Measurements from ENCODE around the gene KCNK4.
A peak's percentile ranks its signal among the peaks of the same experiment; 100 is the strongest.
"Not testable (repeated sequence)": the region's sequence is repeated elsewhere in the genome, so short reads cannot be mapped to it uniquely, and the experiment has no call there.

The KCNK4 gene

DNA sequence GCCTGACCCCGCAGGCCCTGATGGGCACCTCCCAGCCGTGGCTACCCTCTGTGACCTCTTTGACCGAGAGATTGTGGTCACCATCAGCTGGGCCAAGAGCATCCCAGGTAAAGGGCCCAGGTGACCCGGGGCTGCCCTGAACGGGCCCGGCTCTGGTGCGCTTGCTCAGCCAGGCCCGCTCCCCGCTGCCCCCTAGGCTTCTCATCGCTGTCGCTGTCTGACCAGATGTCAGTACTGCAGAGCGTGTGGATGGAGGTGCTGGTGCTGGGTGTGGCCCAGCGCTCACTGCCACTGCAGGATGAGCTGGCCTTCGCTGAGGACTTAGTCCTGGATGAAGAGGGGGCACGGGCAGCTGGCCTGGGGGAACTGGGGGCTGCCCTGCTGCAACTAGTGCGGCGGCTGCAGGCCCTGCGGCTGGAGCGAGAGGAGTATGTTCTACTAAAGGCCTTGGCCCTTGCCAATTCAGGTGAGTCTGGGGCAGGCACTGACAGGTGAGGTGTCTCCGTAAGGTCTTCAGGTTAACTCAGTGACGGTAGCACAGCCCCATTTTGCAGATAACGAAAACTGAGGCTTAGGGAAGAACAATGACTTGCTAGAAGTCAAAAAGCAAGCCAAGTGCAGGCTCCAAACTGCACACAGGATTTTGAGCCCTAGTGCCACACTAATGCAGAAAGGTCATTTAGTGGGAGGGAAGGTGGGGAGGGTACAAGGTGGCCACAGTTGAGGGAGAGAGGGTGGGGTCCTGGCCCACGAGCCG, 23.9 kb downstream of the KCNK4 start:
- H3K9me3 ChIP-seq (ENCODE audit: low read depth, low read length) = no peaks in the 10 kb centered on the region
- H3K9ac ChIP-seq (ENCODE audit: insufficient read length) = no peak overlapping the region
- H3K27ac ChIP-seq = no peak overlapping the region
- peaks cover 5% of the 10 kb centered on the region; the same call in 1 of the 2 replicates for H3K36me3 ChIP-seq (ENCODE audit: insufficient read depth, low read length)
- DNase-seq (ENCODE audit: low read depth, low spot score) = no peak
- H3K4me3 ChIP-seq = no peak overlapping the region
- no peak for TF ChIP-seq EZH2 (IDR thresholded peaks at IDR 0.05)
- no peak for TF ChIP-seq FOXP2 (optimal IDR thresholded peaks at IDR 0.05; ENCODE audit: control extremely low read depth, extremely low read length, insufficient read depth)
- TF ChIP-seq POLR2AphosphoS5 (IDR thresholded peaks at IDR 0.05; ENCODE audit: borderline replicate concordance, low read depth, low read length) = no peak

DNA sequence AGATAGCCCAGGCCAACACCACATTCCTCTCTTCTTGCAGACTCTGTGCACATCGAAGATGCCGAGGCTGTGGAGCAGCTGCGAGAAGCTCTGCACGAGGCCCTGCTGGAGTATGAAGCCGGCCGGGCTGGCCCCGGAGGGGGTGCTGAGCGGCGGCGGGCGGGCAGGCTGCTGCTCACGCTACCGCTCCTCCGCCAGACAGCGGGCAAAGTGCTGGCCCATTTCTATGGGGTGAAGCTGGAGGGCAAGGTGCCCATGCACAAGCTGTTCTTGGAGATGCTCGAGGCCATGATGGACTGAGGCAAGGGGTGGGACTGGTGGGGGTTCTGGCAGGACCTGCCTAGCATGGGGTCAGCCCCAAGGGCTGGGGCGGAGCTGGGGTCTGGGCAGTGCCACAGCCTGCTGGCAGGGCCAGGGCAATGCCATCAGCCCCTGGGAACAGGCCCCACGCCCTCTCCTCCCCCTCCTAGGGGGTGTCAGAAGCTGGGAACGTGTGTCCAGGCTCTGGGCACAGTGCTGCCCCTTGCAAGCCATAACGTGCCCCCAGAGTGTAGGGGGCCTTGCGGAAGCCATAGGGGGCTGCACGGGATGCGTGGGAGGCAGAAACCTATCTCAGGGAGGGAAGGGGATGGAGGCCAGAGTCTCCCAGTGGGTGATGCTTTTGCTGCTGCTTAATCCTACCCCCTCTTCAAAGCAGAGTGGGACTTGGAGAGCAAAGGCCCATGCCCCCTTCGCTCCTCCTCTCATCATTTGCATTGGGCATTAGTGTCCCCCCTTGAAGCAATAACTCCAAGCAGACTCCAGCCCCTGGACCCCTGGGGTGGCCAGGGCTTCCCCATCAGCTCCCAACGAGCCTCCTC, 24.8 kb downstream of the KCNK4 start:
- TF ChIP-seq POLR2AphosphoS5 (IDR thresholded peaks at IDR 0.05; ENCODE audit: borderline replicate concordance, low read depth, low read length) = peak; percentile 10; the same call in 1 of the 2 replicates
- Histone ChIP-seq H3K9ac (ENCODE audit: insufficient read length) (peak overlapping the region; percentile 97), H3K27ac (peak overlapping the region; percentile 100; the same call in 1 of the 2 replicates)

DNA sequence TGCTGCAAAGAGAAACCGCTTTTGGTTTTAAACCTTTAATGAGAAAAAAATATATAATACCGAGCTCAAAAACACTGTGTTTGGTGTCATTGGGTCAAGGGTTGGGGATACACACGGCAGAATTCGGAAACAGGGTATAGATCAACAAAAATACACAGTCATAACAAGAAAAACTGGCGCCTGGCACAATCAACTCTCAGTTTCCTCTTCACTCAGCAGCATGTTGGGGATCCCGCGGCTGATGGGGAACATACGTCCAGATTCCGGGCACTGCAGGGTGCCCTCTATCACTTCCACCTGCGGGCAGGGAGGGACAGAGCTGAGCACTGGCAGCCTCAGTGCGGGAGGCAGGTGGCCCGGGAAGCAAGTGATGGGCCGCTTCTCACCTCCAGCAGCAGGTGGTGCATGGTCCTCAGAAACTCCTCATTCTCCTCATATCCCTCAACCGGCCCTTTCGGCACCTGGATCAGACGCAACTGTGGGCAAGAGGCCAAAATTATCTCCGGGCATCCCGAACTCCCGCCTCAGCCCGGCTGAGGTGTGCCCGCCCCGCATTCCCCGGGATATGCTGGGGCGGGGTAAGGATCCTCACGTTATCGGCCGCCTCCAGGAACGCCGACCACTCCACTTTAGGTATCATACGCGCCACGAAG, 25.7 kb downstream of the KCNK4 start:
- Histone ChIP-seq H3K9ac (ENCODE audit: insufficient read length) (peak overlapping the region; percentile 97), H3K9me3 (ENCODE audit: low read depth, low read length) (no peaks in the 10 kb centered on the region), H3K27ac (peak overlapping the region; percentile 100), H3K4me3 (peak overlapping the region; percentile 96), H3K36me3 (ENCODE audit: insufficient read depth, low read length) (peaks cover 5% of the 10 kb centered on the region; the same call in 1 of the 2 replicates)
- no peak for DNase-seq (ENCODE audit: low read depth, low spot score)
- TF ChIP-seq POLR2AphosphoS5 (IDR thresholded peaks at IDR 0.05; ENCODE audit: borderline replicate concordance, low read depth, low read length) (no peak), EZH2 (IDR thresholded peaks at IDR 0.05) (no peak), FOXP2 (optimal IDR thresholded peaks at IDR 0.05; ENCODE audit: control extremely low read depth, extremely low read length, insufficient read depth) (no peak)

More for the DNA sequence above, 24.8 kb downstream of the KCNK4 start:
- H3K9me3 ChIP-seq (ENCODE audit: low read depth, low read length); DNase-seq (ENCODE audit: low read depth, low spot score); H3K36me3 ChIP-seq (ENCODE audit: insufficient read depth, low read length): not testable (repeated sequence)
- H3K4me3 ChIP-seq = peak overlapping the region; percentile 96

DNA sequence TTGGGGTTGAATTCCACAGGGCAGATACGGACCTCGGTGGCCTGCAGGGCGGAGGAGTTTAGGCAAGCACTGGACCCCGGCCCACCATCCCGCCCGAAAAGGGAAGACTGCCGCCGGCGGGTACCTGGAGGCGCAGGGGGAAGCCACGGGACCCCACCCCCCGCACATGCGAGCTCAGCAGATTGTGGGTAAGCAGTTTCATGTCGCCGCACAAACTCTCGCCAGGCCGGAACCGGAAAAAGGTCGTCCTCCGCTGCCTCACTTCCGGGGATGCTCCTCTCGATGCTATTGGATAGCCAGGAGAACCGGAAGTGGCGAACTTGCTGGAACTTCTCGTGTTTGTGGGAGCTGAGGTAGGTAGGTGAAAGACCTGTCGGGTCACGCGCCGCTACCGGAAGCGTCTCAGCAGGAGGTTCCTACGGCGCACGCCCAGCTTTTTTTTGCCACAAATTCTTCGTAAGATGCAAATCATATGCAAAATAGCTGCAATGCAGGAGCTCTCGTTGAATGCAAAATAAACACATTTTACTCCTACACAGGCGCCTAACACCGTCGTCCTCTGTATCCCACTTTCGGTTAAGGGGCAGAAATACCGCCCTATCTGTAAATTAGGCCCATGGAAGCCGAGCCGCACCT, 26.3 kb downstream of the KCNK4 start, which contains the start of gene TRMT112:
Gene TRMT112 (minus strand): TSS at position 235 of the 636 bp plus-strand sequence. CDS start 33 bp downstream, at position 202.
- Histone ChIP-seq H3K9ac (ENCODE audit: insufficient read length) (peak within 1 kb of the TSS; percentile 97), H3K9me3 (ENCODE audit: low read depth, low read length) (no peaks in the 10 kb centered on the region), H3K27ac (peak within 1 kb of the TSS; percentile 100), H3K36me3 (ENCODE audit: insufficient read depth, low read length) (peaks cover 5% of the 10 kb centered on the region; the same call in 1 of the 2 replicates), H3K4me3 (peak within 1 kb of the TSS; percentile 96)
- TF ChIP-seq FOXP2 (optimal IDR thresholded peaks at IDR 0.05; ENCODE audit: control extremely low read depth, extremely low read length, insufficient read depth) = no peak
- peak; percentile 92 for TF ChIP-seq POLR2AphosphoS5 (IDR thresholded peaks at IDR 0.05; ENCODE audit: borderline replicate concordance, low read depth, low read length)
- peak; percentile 92 for DNase-seq (ENCODE audit: low read depth, low spot score)

DNA sequence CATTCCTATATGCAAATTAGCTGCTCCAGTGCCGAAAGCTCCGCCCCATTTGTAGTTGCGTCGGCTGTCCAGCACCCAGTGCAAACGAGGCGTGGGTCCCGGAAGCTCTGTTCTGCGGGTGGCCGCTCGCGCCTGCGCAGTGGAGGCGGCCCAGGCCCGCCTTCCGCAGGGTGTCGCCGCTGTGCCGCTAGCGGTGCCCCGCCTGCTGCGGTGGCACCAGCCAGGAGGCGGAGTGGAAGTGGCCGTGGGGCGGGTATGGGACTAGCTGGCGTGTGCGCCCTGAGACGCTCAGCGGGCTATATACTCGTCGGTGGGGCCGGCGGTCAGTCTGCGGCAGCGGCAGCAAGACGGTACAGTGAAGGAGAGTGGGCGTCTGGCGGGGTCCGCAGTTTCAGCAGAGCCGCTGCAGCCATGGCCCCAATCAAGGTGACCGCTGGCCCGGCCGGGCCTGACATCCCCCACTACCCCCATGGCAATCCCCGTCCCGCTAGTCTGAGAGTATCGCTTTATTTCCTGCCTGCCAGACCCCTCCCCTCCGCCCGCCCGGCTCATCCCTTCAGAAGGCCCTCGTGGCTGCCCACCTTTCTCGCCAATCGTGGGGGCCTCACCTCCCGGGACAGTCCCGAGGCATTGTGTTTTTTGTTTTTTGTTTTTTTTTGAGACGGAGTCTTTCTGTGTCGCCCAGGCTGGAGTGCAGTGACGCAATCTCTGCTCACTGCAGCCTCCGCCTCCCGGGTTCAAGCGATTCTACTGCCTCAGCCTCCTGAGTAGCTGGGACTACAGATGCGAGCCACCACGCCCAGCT, 27.1 kb downstream of the KCNK4 start, which contains the start of gene PRDX5:
Gene PRDX5 (plus strand): TSS at position 161 of the 805 bp plus-strand sequence. CDS start 95 bp downstream, at position 256.
- Histone ChIP-seq H3K9ac (ENCODE audit: insufficient read length) (peak within 1 kb of the TSS; percentile 97), H3K9me3 (ENCODE audit: low read depth, low read length) (no peaks in the 10 kb centered on the region), H3K27ac (peak within 1 kb of the TSS; percentile 100), H3K4me3 (peak within 1 kb of the TSS; percentile 96), H3K36me3 (ENCODE audit: insufficient read depth, low read length) (peaks cover 5% of the 10 kb centered on the region; the same call in 1 of the 2 replicates)
- no peak for TF ChIP-seq EZH2 (IDR thresholded peaks at IDR 0.05)
- TF ChIP-seq POLR2AphosphoS5 (IDR thresholded peaks at IDR 0.05; ENCODE audit: borderline replicate concordance, low read depth, low read length) = peak; percentile 72
- no peak for TF ChIP-seq FOXP2 (optimal IDR thresholded peaks at IDR 0.05; ENCODE audit: control extremely low read depth, extremely low read length, insufficient read depth)
- DNase-seq (ENCODE audit: low read depth, low spot score) = peak; percentile 90

DNA sequence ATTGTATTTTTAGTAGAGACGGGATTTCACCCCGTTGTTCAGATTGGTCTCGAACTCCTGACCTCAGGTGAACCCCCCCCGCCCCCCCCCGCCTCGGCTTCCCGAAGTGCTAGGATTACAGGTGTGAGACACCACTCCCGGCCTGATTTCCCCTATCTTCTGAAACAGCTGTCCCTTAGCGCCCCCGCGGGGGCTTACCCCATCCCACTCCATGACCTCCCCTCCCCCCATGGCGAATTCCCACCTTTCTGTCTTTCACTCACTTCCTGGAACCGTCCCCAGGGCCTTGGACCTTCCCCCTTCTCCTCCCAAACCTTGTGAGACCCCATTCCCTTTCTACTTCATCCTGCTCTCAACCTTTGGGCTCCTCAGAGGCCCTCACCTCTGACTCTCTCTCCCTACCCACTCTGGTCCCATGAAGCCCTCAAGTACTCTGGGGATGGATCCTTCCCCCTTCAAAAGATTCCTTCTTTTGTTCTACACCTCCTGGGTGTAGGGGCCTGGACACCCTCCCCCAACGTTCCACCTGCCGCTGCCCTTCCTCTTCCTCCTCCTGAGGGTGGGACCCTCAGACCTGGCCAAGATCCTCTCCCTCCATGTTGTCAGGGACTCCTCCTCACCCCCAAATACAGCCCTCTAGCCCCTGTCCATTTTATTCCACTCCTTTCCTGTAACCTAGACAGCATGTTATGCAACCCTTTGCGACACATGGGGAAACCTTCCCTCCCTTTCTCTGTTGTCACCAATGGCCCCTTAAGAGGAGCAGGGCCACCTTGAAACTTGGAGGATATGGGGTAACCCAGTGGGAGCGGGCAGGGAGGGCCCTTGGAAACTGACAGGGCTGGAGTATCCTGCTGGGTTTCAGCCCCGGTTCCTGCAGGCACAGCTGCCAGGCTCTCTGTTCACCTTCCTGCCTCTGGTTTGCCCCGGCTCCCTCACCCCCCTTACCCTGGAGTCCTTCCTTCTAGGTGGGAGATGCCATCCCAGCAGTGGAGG, 28.0 kb downstream of the KCNK4 start:
- H3K9ac ChIP-seq (ENCODE audit: insufficient read length) = peak overlapping the region; percentile 97
- DNase-seq (ENCODE audit: low read depth, low spot score) = no peak
- no peaks in the 10 kb centered on the region for H3K9me3 ChIP-seq (ENCODE audit: low read depth, low read length)
- no peak overlapping the region for H3K27ac ChIP-seq
- peaks cover 5% of the 10 kb centered on the region; the same call in 1 of the 2 replicates for H3K36me3 ChIP-seq (ENCODE audit: insufficient read depth, low read length)
- H3K4me3 ChIP-seq = peak overlapping the region; percentile 96
- TF ChIP-seq POLR2AphosphoS5 (IDR thresholded peaks at IDR 0.05; ENCODE audit: borderline replicate concordance, low read depth, low read length) = no peak
- TF ChIP-seq EZH2 (IDR thresholded peaks at IDR 0.05) = no peak
- TF ChIP-seq FOXP2 (optimal IDR thresholded peaks at IDR 0.05; ENCODE audit: control extremely low read depth, extremely low read length, insufficient read depth) = no peak

All from SK-N-MC (cell line).